Measurements from ENCODE around the gene FRY.

The FRY gene

DNA sequence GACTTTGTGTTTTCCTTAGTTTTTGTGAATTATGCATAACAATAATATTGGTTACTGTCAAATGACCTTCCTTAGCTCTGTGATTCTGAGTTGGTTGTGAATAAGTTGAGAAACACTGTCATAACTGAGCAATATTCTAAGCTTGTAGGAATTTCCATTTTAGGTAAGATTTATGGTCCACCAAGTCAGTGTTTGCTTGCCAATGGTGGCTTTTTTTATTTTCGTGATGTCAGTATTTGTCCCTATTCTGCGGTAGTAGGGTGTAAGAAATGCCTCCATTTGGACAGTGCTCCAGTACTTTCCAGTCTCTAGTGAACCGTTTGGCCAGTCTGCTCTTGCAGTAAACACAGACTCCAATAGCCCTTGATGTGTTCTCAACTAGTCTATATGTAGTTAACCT, 94.7 kb downstream of the FRY start:
- 83% methylated on average over 1 of the region's 3 CpGs; no CpG with 5 or more reads in 1 of the 2 experiments for WGBS, 2 experiments (ENCODE audit: insufficient coverage in 2 of 2)
- Histone ChIP-seq H3K36me3 (ENCODE audit: control insufficient read depth, insufficient read depth, low read length) (no peaks in the 10 kb centered on the region), H3K4me1 (ENCODE audit: control insufficient read depth, insufficient read depth, low read length, poor library complexity, severe bottlenecking) (no peaks in the 10 kb centered on the region), H3K9me3 (ENCODE audit: control insufficient read depth, low read length) (no peaks in the 10 kb centered on the region), H3K4me3 (ENCODE audit: extremely low read depth, insufficient read depth, low read length, poor library complexity, severe bottlenecking) (no peak overlapping the region), H3K27ac (ENCODE audit: low read depth, low read length, severe bottlenecking) (no peak overlapping the region)

GRCh38 chr13:32126756-32127155, 95.2 kb downstream of the FRY start:
- H3K9me3 ChIP-seq (ENCODE audit: control insufficient read depth, low read length) = no peaks in the 10 kb centered on the region
- H3K27ac ChIP-seq (ENCODE audit: low read depth, low read length, severe bottlenecking) = no peak overlapping the region

DNA sequence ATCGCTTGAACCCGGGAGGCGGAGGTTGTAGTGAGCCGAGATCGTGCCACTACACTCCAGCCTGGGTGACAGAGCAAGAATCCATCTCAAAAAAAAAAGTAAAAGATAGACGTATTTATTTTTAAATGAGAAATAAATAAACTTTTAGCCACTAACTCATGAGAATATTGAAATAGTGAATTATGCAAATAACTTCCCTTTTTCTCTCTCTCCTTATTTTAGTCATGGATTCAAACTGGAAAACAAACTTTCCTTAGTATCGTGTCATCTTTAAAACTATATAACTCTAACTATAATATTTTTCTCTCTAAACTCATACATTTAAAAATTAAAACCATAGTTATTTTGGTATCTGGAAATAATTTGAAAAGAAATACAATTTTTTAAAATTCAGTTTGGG, 96.1 kb downstream of the FRY start:
- 100% methylated on average over 2 of the region's 7 CpGs; no CpG with 5 or more reads in 1 of the 2 experiments for WGBS, 2 experiments (ENCODE audit: insufficient coverage in 2 of 2)
- no peaks in the 10 kb centered on the region for H3K4me1 ChIP-seq (ENCODE audit: control insufficient read depth, insufficient read depth, low read length, poor library complexity, severe bottlenecking)

More at GRCh38 chr13:32126756-32127155, 95.2 kb downstream of the FRY start:
- Histone ChIP-seq H3K4me3 (ENCODE audit: extremely low read depth, insufficient read depth, low read length, poor library complexity, severe bottlenecking) (no peak overlapping the region), H3K36me3 (ENCODE audit: control insufficient read depth, insufficient read depth, low read length) (no peaks in the 10 kb centered on the region), H3K4me1 (ENCODE audit: control insufficient read depth, insufficient read depth, low read length, poor library complexity, severe bottlenecking) (no peaks in the 10 kb centered on the region)

GRCh38 chr13:32134241-32135055, 102.9 kb downstream of the FRY start:
- no peaks in the 10 kb centered on the region for H3K9me3 ChIP-seq (ENCODE audit: control insufficient read depth, low read length)
- no peaks in the 10 kb centered on the region for H3K36me3 ChIP-seq (ENCODE audit: control insufficient read depth, insufficient read depth, low read length)
- WGBS, 2 experiments (ENCODE audit: insufficient coverage in 2 of 2) = no CpG with 5 or more reads among the region's 5 CpGs
- H3K4me3 ChIP-seq (ENCODE audit: extremely low read depth, insufficient read depth, low read length, poor library complexity, severe bottlenecking) = no peak overlapping the region
- H3K4me1 ChIP-seq (ENCODE audit: control insufficient read depth, insufficient read depth, low read length, poor library complexity, severe bottlenecking) = no peaks in the 10 kb centered on the region
- no peak overlapping the region for H3K27ac ChIP-seq (ENCODE audit: low read depth, low read length, severe bottlenecking)

More for the DNA sequence above, 96.1 kb downstream of the FRY start:
- no peaks in the 10 kb centered on the region for H3K36me3 ChIP-seq (ENCODE audit: control insufficient read depth, insufficient read depth, low read length)
- H3K27ac ChIP-seq (ENCODE audit: low read depth, low read length, severe bottlenecking) = no peak overlapping the region
- H3K9me3 ChIP-seq (ENCODE audit: control insufficient read depth, low read length) = no peaks in the 10 kb centered on the region
- H3K4me3 ChIP-seq (ENCODE audit: extremely low read depth, insufficient read depth, low read length, poor library complexity, severe bottlenecking) = no peak overlapping the region

GRCh38 chr13:32135056-32135390, 103.4 kb downstream of the FRY start:
- H3K27ac ChIP-seq (ENCODE audit: low read depth, low read length, severe bottlenecking) = no peak overlapping the region

GRCh38 chr13:32135655-32136054, 104.1 kb downstream of the FRY start:
- no peaks in the 10 kb centered on the region for H3K36me3 ChIP-seq (ENCODE audit: control insufficient read depth, insufficient read depth, low read length)
- H3K4me3 ChIP-seq (ENCODE audit: extremely low read depth, insufficient read depth, low read length, poor library complexity, severe bottlenecking) = no peak overlapping the region
- no peak overlapping the region for H3K27ac ChIP-seq (ENCODE audit: low read depth, low read length, severe bottlenecking)
- 93 to 94% methylated on average over 3 to 5 of the region's 6 CpGs for WGBS, 2 experiments (ENCODE audit: insufficient coverage in 2 of 2)
- no peaks in the 10 kb centered on the region for H3K4me1 ChIP-seq (ENCODE audit: control insufficient read depth, insufficient read depth, low read length, poor library complexity, severe bottlenecking)
- no peaks in the 10 kb centered on the region for H3K9me3 ChIP-seq (ENCODE audit: control insufficient read depth, low read length)

More at GRCh38 chr13:32135056-32135390, 103.4 kb downstream of the FRY start:
- Histone ChIP-seq H3K4me1 (ENCODE audit: control insufficient read depth, insufficient read depth, low read length, poor library complexity, severe bottlenecking) (no peaks in the 10 kb centered on the region), H3K9me3 (ENCODE audit: control insufficient read depth, low read length) (no peaks in the 10 kb centered on the region), H3K4me3 (ENCODE audit: extremely low read depth, insufficient read depth, low read length, poor library complexity, severe bottlenecking) (no peak overlapping the region), H3K36me3 (ENCODE audit: control insufficient read depth, insufficient read depth, low read length) (no peaks in the 10 kb centered on the region)
- whole genome bisulfite sequencing, 2 experiments (ENCODE audit: insufficient coverage in 2 of 2) = 88% methylated on average over 3 of the region's 4 CpGs; no CpG with 5 or more reads in 1 of the 2 experiments

DNA sequence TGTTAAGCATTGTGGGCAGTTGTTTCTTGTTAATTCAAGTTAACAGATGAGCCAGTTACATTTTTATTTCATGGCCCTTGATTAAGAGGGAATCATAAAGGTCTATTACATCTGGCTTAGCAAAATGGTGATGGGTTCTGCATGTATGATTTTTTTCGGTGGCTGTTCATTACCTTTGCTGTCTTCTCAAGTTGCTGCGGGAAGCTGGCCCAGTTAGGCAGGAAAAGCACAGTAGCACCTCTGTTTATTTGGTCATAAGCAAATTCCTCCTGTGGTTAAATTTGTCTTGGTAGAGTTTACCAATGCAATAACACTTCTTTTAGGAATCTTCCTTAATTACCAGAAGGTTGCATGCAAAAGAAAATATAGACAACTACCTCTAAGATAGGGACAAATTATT, 104.5 kb downstream of the FRY start:
- Histone ChIP-seq H3K9me3 (ENCODE audit: control insufficient read depth, low read length) (no peaks in the 10 kb centered on the region), H3K4me3 (ENCODE audit: extremely low read depth, insufficient read depth, low read length, poor library complexity, severe bottlenecking) (no peak overlapping the region), H3K4me1 (ENCODE audit: control insufficient read depth, insufficient read depth, low read length, poor library complexity, severe bottlenecking) (no peaks in the 10 kb centered on the region), H3K27ac (ENCODE audit: low read depth, low read length, severe bottlenecking) (no peak overlapping the region), H3K36me3 (ENCODE audit: control insufficient read depth, insufficient read depth, low read length) (no peaks in the 10 kb centered on the region)
- no CpG with 5 or more reads among the region's 2 CpGs for WGBS, 2 experiments (ENCODE audit: insufficient coverage in 2 of 2)

DNA sequence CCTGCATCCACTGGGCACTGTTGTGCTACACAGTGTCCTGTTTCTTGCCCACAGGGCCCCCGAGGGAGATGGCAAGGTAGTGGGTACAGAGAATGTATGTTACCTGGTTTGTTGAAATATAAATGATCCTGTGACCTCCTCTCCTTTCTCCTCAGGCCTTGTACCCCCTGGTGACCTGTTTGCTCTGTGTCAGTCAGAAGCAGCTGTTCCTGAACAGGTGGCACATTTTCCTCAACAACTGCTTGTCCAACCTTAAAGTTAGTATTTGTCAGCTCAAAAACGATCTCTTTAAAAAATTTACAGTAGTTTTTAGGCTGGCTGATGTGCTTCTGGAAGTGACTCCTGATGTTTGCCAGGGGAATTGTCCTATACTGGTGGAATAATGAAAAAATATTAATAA, 105.1 kb downstream of the FRY start:
- Histone ChIP-seq H3K4me3 (ENCODE audit: extremely low read depth, insufficient read depth, low read length, poor library complexity, severe bottlenecking) (no peak overlapping the region), H3K36me3 (ENCODE audit: control insufficient read depth, insufficient read depth, low read length) (no peaks in the 10 kb centered on the region), H3K4me1 (ENCODE audit: control insufficient read depth, insufficient read depth, low read length, poor library complexity, severe bottlenecking) (no peaks in the 10 kb centered on the region), H3K9me3 (ENCODE audit: control insufficient read depth, low read length) (no peaks in the 10 kb centered on the region), H3K27ac (ENCODE audit: low read depth, low read length, severe bottlenecking) (no peak overlapping the region)
- no CpG with 5 or more reads among the region's 2 CpGs for WGBS, 2 experiments (ENCODE audit: insufficient coverage in 2 of 2)

DNA sequence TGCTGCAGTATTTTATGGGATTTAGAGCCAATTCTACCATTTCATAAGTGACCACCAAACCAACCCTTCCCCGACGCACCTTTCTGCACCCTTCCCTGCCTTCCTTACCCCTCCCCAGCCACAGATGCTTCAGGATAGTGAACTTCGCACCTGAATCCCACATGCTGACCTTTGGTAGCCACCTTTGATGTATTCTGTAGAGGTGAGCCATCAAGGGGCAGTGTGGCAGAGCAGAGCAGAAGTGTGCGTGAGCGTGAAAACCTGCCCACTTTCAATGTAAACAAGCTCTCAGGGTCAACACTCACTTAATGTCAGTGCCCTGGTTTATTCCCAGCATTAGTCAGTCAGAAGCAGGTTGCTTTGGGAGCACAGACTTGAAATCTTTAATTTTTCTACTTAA, 107.7 kb downstream of the FRY start:
- Histone ChIP-seq H3K27ac (ENCODE audit: low read depth, low read length, severe bottlenecking) (no peak overlapping the region), H3K4me1 (ENCODE audit: control insufficient read depth, insufficient read depth, low read length, poor library complexity, severe bottlenecking) (no peaks in the 10 kb centered on the region), H3K36me3 (ENCODE audit: control insufficient read depth, insufficient read depth, low read length) (no peaks in the 10 kb centered on the region), H3K9me3 (ENCODE audit: control insufficient read depth, low read length) (no peaks in the 10 kb centered on the region), H3K4me3 (ENCODE audit: extremely low read depth, insufficient read depth, low read length, poor library complexity, severe bottlenecking) (no peak overlapping the region)
- 78 to 100% methylated on average over 1 of the region's 5 CpGs for WGBS, 2 experiments (ENCODE audit: insufficient coverage in 2 of 2)

DNA sequence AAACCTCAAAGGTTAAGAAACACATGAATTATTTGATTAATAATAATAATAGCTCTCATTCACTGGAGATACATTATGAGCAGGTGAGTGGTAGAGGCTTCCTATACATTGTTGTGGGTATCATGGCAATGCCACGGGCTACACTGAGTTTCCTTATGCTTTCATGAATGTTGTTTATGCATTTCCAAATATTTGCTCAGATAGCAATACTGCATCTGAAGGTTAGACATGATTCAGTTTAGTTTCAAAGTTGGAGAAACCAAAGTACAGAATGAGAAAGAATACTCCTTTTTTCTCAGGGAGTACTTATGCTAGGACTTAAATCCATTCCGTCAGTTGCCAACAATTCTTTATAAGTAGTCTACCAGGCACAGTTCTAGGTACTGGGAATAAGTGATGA, 108.5 kb downstream of the FRY start:
- no peaks in the 10 kb centered on the region for H3K4me1 ChIP-seq (ENCODE audit: control insufficient read depth, insufficient read depth, low read length, poor library complexity, severe bottlenecking)
- H3K9me3 ChIP-seq (ENCODE audit: control insufficient read depth, low read length) = no peaks in the 10 kb centered on the region
- no peak overlapping the region for H3K4me3 ChIP-seq (ENCODE audit: extremely low read depth, insufficient read depth, low read length, poor library complexity, severe bottlenecking)
- H3K27ac ChIP-seq (ENCODE audit: low read depth, low read length, severe bottlenecking) = no peak overlapping the region
- no CpG with 5 or more reads among the region's 2 CpGs for WGBS, 2 experiments (ENCODE audit: insufficient coverage in 2 of 2)
- no peaks in the 10 kb centered on the region for H3K36me3 ChIP-seq (ENCODE audit: control insufficient read depth, insufficient read depth, low read length)

GRCh38 chr13:32141462-32141861, 109.9 kb downstream of the FRY start:
- WGBS, 2 experiments (ENCODE audit: insufficient coverage in 2 of 2) = no CpG with 5 or more reads among the region's 1 CpG
- Histone ChIP-seq H3K27ac (ENCODE audit: low read depth, low read length, severe bottlenecking) (no peak overlapping the region), H3K36me3 (ENCODE audit: control insufficient read depth, insufficient read depth, low read length) (no peaks in the 10 kb centered on the region)

More at GRCh38 chr13:32141462-32141861, 109.9 kb downstream of the FRY start:
- Histone ChIP-seq H3K4me1 (ENCODE audit: control insufficient read depth, insufficient read depth, low read length, poor library complexity, severe bottlenecking) (no peaks in the 10 kb centered on the region), H3K4me3 (ENCODE audit: extremely low read depth, insufficient read depth, low read length, poor library complexity, severe bottlenecking) (no peak overlapping the region), H3K9me3 (ENCODE audit: control insufficient read depth, low read length) (no peaks in the 10 kb centered on the region)
